NCI-H82 treated with DMSO at 0.1 percent for 48 hours (cell line): Measurements from ENCODE around the gene ROPN1L.

ENCODE experiments used
- DNase-seq: peaks from one replicate; lab custom pipeline; 2025; ENCODE audit not compliant: unreplicated experiment; lab: John Stamatoyannopoulos, UW

ROPN1L gene

DNA sequence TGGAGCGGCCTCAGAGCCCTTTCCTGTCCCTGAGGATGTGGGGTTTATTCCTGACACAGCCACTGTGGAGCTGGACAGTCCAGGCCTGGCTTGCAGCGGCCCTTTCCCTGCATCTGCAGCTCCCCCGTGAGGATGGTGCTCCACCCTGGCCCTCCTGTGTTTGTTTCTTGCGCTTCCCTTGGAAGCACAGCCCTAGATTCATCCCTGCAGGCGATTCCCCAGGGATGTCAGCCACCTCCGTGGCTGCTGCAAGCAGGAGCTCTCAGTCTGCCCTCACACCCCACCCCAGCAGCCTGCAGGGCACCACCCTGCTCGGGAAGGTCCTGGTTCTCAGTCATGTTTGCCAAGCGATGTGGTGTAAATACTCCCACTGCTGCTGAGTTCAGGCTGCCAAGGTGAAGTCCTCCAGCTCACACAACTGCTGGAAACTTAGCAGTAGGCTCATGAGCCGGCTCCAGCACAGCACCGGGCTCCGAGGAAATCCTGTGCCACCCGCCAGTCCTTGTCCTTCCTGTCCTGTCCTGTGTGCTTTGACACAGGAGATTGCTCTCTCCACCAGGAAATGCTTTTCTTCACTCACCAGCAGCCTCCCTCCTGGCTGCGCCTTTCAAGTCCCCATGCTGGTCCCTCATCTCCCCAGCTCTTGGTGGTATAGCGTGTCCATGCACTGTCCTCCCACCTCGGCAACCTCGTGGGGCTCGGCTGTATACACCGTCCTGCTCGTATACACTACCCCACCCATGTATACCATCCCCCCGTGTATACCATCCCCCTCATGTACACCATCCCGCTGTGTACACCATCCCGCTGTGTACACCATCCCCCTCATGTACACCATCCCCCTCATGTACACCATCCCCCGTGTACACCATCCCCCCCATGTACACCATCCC is 16.2 kb downstream of the ROPN1L start:
- DNase-seq, result peak; percentile 29

DNA sequence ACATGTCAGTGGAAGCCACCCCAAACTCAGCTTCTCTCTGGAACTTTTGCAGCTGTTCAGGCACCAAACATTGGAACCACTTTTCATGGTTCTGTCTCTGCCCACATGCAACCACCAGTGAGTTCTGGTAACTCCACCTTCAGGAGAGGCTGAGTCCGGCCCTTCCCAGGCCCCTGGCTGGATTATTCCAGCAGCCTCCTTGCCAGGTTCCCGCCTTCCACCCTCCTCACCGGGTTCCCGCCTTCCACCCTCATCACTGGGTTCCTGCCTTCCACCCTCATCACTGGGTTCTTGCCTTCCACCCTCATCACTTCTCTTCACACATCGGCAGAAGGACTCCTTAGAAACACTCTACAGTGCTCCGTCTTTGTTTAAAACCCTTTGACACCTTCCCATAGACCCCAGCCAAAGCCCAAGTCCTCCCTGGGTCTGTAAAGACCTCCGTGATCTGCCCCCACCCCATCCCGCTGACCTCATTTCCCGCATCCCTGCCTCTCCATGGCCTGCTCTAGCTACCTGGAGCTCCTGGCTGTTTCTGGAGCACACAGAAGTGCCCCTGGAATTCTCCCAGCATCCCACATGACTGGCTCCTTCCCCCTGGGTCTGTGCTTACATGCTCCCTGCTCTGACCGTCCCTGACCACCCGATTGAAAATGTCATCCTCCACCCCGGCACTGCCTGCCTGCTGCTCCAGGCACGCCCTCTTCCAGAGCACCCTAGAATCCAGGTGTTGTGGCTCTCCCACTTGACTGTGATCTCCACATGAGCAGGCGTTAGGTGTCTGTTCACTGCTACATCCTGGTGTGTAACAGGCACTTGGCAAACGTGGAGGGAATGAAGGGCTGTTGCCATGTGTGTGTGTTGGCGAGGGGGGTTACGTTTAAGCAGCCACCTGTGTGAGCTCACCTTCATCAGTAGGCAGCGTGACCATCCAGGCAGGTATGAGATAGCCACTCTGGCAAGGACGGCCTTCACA is 17.7 kb downstream of the ROPN1L start:
- DNase-seq, result no peak

DNA sequence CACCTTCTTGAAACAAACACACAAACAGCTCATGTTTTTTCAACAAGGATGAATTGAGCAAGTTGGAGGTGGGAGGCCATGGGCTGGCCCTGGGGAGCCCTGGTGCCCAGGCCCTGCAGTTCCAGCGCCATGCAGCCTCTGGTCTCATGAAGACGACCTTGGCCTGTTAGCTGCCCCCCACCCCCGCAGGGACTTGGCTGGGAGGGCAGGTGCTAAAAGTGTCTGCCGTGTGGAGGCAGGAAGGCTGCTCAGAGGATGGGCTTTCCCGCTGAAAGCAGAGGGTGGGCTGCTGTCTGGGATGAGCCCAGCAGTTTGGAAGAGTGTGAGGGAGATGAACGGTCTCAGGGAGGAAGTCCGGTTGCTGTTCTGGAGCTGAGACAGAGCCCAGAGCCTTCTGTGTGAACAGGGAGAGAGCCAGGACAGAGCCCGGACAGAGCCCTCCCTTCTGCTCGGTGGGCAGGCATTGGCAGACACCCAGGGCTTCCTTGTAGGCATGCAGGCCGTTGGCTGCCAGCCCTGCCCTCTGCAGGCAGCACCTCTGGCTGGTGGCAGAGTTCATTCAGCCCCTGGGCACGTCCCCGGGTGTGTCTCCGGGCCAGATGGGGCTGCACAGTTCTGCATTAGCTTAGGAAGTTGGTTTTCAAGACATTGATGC is 18.7 kb downstream of the ROPN1L start:
- DNase-seq, result no peak

DNA sequence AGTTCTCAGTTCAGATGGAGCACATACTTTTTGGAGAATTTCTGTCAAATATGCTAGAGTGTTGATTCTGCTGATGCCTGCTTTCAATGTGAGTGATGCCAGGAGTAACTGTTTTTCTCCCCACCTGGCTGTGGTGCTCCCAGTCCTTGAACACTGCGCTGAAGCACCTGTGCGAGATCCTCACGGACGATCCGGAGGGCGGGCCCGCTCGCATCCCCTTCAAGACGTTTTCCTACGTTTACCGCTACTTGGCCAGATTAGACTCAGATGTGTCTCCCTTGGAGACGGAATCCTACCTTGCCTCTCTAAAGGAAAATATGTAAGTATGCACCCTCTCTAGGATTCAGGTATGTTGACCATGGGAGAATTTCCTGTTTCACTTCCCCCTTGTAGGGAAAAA is 19.4 kb downstream of the ROPN1L start:
- no peak for DNase-seq

DNA sequence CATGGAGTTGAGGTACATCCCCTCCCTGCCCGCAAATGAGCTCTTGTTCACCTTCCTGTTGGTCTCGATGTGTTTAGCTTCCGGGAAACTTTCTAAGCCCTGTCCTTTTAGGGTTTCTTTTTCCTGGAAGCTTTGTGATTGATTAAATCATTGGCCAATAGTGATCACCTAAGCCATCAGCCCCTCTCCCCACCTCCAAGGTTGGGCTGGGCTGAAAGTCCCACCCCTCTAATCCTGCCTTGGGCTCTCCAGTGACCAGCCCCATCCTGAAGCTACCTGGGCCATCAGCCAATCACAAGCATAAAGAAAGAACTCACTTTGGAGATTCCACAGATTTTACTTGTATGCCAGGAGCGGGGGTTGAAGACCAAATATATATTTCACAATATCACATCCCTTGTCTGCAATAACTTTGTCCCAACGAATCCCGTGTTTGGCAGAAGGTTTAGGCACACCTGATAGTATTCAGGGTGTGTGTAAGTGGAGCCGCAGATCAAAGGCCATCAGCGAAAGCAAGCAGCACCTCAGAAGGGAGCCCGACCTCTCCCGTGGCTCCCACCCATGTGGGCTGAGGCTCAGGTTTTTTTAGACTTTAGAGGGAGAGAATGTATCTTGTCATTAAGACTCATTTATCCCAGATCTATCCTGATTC is 20.4 kb downstream of the ROPN1L start:
- DNase-seq, result no peak

DNA sequence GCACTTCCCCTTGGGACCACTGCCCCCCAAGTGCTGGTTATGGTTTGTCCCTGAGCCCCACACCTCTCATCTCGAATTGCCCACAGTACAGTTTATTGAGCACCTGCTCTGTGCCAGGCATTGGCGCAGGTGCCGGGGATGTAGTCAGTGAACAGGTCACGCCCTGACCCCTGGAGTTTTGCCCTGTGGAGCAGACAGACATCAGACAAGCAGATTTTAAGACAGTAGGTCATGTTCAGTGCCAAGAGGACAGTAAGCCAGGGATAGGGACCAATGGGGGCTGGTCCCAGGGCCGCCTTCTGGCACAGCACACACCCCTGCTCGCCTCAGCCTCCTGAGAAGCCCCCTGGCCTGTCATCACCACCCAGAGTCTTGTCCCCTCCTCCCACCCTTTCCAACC is 21.9 kb downstream of the ROPN1L start:
- no peak for DNase-seq

DNA sequence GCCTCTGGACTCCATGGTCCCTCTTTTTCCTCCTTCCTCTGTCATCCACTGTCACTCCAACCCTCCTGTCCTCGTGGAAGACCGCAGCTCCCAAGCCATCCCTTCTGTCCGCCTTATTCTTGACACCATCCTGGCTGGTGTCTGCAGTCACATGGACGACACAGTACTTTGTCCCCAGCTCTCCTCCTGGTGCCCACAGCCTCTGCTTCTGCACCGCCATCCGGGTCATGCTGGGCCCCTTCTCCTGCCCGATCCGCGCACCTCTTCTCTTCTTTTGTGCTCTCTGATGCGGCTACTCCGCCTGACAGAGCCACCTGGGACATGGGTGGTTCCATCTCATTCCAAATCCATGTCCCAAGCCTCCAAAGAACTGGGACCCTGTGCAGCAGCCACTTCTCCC is 22.5 kb downstream of the ROPN1L start:
- no peak for DNase-seq

DNA sequence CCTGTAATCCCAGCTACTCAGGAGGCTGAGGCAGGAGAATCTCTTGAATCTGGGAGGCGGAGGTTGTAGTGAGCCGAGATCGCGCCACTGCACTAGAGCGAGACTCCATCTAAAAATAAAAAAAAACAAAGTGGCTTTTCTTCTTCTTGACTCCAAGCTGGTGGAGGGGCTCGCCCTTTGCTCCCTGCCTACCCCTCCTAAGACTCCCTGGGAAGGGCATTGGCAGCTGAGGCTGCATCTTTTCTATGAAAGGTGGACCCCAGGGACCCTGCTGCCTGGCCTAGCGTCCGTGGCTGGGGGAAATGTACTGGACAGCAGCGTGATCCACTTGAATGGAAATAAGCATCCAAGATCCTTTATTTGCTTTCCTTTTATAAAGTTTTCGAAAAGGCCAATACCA is 24.0 kb downstream of the ROPN1L start:
- no peak for DNase-seq

DNA sequence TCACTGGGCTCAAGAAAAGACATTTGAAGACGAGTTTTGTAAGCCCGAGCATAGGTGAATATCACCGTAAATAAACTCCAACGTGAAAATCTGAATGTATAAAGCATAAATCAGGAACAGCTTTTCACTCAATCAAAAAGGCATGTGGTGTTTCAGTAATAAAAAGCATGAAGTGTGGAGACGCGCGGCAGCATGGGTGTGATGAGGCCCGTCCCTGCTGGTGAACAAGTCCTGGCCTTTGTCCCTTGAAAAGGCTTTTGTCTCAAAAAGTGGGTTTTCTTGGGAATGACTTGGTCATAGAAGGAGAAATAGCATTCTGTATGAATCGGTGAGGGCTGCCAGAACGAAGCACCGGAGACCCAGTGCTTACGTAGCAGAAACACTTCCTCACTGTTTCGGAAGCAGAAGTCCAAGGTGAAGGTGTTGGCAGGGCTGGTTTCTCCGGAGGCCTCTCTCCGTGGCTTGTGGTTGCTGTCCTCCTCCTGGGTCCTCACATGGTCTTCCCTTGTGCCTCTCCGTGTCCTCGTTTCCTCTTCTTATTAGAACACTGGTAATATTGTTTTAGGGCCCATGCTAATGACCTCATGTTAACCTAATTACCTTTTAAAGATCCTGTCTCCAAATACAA is 24.9 kb downstream of the ROPN1L start:
- DNase-seq, result no peak

DNA sequence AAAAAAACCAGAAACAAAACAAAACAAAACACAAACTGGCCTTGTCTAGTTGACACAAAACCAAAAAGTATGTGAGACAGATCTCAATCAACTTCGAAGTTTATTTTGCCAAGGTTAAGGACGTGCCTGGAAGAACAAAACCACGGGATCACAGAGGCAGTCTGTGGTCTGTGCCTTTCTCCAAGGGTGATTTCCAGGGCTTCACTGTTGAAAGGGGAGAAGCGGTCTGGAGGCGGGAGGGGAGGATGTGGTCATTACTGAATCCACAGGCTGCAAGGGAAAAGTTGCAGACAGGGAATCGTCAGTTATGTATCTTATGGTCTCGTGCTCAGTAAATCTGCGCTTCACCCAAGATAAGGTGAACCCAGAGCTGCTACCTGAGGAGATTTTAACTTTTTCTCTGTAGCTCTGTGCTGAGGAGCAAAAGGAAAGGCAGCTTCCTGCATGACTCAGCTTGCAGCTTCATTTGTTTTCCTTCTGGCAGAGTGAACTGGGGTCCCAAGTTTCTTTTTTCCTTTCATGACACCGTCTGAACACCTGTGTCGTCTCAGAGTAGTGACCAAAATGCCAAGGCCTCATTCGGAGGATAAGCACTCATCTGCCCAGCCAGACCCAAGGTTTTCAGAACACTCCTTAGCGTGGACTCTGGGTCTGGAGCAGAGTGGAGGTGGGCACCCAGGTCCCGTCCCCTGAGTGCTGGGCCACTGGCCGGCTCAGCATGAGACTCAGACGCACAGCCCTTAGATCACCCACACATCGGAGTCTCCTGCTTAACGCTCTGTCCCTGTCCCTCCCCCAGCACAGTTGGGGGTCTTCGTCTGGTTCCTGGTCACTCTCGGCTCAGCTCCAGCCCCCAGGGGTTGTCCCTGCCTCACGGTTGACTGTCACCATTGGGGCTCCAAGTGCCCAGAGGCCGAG is 25.9 kb downstream of the ROPN1L start:
- DNase-seq, result no peak

DNA sequence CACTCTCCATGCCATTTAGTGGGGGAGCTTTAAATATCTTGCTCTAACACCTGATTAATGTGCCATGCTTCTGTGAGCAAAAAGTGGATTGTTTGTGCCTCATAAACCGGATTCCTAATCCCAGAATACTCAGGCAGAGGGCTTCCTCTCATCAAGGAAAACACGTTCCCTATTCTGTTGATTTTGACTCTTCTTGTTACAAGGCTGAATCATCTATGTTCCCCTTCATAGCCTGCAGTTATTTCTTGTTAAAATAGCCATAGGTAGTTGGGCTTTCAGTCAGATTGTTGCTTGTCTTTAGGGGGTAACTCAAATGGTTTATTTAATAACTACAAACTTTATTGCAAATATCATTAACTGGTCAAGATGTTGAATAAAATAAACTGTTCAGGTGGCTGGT is 26.6 kb downstream of the ROPN1L start:
- no peak for DNase-seq

DNA sequence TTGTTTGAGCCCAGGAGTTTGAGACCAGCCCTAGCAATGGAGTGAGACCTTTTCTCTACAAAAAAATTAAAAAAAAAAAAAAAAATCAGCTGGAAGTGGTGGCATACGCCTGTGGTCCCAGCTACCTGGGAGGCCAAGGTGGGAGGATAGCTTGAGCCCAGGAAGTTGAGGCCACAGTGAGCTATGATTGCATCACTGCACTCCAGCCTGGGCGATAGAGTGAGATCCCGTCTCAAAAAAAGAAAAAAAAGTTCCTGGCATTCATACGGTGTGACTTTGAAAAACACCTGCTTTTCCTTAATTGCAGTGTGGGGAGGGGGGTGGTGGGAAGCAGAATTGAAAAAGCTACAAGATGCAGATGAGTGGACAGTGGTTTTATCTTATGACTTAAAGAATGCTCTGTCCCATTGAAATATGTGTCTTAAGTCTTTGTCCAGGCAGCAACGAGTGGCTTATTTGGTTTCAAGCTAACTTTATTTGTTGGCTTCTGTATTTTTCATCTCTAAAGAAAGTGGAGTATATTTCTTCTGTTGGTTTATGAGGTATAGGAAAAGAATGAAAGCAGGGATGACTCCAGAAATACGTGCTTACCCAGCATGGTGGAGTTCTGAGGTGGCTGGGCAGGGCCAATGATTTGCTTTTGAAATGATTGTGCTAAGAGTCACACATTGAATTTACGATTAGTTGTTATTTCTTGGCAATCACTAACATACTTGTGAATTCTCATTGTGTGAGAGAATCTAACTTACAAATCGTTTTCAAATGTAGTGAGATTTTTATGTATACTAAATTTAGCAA is 27.8 kb downstream of the ROPN1L start:
- DNase-seq, result no peak

DNA sequence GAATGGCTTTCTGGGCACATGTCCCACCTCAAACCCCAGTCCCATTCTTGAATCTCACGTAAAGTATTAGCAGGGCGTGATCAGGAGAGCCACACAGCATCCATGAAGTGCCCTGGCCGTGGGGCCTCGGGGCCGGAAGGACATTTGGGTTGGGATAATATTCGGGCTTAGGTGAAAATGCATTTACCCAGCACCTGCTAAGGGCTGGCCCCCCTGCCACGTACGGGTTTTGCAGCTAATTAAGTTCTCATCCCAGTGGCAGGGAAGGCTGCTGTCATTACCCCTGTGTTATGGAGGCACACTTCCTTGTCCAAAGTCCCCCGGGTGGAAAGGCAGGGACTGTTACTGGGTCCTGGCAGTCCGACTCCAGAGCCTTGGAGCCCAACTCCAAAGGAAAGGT is 29.0 kb downstream of the ROPN1L start:
- DNase-seq, result no peak

DNA sequence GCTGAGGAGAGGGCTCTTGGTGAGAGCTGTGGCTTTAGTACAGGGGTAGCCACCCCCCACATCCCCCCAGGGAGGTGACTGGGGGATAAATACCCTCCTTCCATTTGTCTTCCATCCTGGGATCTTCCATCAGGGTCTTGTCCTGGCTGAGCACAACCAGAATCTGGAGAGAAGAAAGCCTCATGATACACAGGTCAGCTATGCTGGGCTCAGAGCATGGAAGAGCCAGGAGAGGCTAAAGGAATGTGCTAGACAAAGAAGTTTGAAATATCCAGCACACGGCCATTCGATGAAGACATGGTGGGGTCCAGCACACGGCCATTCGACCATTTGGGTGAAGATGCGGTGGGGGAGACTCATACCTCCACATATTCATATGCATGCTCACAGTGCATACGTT is 30.0 kb downstream of the ROPN1L start:
- no peak for DNase-seq

DNA sequence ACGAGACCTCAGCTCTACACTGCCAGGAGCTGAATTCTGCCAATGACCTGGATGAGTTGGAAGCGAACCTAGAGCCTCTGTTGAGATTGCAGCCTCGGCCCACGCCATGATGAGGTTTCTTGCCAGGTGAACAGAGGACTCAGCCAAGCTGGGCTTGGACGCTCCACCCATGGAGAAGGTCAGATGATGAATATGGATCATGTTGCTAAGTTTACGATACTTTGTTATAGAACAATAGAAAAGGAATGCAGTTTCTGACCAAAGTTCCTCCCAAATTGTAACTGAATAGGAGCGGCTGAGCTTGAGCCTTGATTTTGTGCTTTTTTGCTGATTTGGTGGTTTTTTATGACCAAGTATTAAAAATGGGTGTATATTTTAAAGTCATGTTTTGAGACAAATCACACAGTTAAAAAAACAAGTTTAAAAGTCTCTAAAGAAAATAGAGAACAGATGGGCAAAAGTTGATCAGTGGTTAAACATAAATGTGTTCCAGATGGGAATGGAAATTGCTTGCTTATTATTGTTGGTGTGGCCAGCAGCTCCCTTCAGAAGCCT is 32.9 kb downstream of the ROPN1L start:
- no peak for DNase-seq

DNA sequence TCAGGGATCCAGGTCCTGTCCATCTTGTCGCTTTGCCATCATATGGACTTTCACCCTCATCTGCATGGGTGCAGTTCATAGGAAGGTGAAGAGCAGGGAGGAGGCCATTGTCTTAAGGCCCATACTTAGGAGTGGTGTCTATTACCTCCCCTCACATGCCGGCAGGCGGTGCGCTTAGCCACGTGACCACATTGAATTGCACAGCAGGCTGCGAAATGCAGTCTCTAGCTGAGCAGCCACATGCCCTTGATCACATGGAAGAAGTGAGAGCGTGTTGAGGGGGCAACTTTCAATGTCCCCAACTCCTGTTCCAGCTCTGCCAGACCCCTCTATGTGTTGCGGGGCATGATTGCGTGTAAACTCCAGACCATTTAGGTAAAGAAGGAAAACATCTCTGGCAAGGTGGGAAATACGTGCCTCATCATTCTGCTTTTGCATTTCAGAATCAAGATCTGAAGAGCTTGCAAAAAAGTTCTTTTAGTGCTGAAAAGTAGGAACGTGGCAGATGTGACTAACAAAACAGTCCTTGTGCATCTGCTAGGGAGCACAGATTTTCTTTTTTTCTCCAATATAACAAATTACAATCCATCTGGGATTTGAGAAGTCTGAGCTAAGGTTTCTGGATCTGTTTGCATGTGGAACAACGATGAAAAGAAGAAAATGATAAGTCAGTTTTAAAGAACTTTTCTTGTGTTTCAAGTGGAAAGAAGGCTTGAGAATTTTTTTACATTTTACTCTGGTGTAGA is 34.4 kb downstream of the ROPN1L start:
- no peak for DNase-seq

DNA sequence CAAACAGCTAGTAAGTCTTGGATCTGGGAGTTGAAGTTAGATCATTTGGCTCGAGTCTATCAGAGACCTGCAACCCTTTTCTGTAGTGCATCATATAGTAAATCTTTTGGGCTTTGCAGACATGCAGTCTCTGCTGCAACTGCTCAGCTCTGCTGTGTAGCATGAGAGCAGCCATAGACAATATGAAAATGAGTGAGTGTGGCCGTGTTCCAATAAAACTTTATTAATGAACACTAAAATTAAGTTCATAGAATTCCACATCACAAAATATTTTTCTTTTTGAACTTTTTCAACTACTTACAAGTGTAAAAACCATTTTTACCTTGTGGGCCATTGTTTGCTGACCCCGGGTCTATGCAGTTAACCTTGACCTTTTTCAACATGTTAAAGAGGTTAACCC is 35.2 kb downstream of the ROPN1L start:
- DNase-seq, result no peak

DNA sequence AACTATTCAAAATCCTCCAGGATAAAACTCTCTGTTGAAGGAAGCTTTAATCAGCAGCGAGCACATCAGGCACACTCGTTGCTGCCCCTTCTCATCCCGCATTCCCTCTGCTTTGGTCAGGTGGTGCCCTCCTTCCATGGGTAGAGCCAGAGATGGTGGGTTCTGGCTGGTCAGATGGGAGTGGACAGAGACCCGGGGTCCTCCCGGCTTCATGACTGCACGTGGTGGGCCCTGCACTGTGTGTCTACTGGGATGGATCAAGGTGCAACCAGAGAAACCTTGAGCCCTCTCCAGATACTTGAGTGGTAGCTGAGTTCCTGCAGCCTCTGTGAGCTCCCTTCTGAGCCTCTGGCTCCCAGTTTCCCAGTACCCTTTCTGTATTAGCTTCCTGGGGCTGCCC is 36.3 kb downstream of the ROPN1L start:
- DNase-seq, result no peak
